Endothelial cell of umbilical vein (primary cell): ENCODE measurements around the gene DTWD2.

ENCODE experiments used
- CTCF ChIP-seq, 2 donors: IDR thresholded peaks; 1 replicate in 1 of 2; 2 replicates in 1 of 2; pipeline ENCODE4 v1.5.1; 2011; ENCODE audit warnings: low read length in 2 of 2, mild to moderate bottlenecking in 2 of 2, moderate library complexity in 2 of 2, control low read depth in 1 of 2, inconsistent platforms in 1 of 2, low read depth in 1 of 2; ENCODE audit not compliant: insufficient read depth in 1 of 2; ENCODE audit errors: extremely low read depth in 1 of 2
- EZH2 ChIP-seq: IDR thresholded peaks from 2 replicates; pipeline ENCODE4 v1.6.1; 2012; ENCODE audit warnings: borderline replicate concordance, low read depth, mild to moderate bottlenecking, moderate library complexity, low read length, inconsistent platforms; ENCODE audit not compliant: severe bottlenecking
- GATA2 ChIP-seq: IDR thresholded peaks from 2 replicates; pipeline ENCODE4 v1.7.0; 2011; ENCODE audit warnings: low read depth, mild to moderate bottlenecking, moderate library complexity, mixed read lengths, low read length; ENCODE audit not compliant: insufficient read length, insufficient read depth
- JUN ChIP-seq: IDR thresholded peaks from 2 replicates; pipeline ENCODE4 v1.6.1; 2011; ENCODE audit warnings: borderline replicate concordance, low read depth; ENCODE audit not compliant: insufficient read length, insufficient read depth
- POLR2A ChIP-seq: IDR thresholded peaks from 2 replicates; pipeline ENCODE4 v1.6.1; 2012; ENCODE audit warnings: low read depth, mild to moderate bottlenecking, control low read depth, low read length

GRCh38 chr5:119036101-119036762 is 47.9 kb upstream of the DTWD2 start:
- TF ChIP-seq CTCF (IDR thresholded peaks at IDR 0.05; ENCODE audit: extremely low read depth in 1 of 2, insufficient read depth in 1 of 2, low read depth in 1 of 2, low read length in 2 of 2) (no peak), POLR2A (no peak), EZH2 (no peak), GATA2 (no peak), JUN (peak; percentile 39)
